Suprapubic skin (tissue), 4 donors: ENCODE results near the gene ARHGEF33.

Experiments used
- EP300 ChIP-seq: sonication (generic); formaldehyde crosslinking; IDR thresholded peaks from one replicate; pipeline ENCODE4 v1.6.1; 2017; ENCODE audit warnings: antibody characterized with exemption
- POLR2A ChIP-seq, 2 donors: fragments of 450-650 bp; IDR thresholded peaks; one replicate each; pipeline ENCODE4 v1.6.1; 2017; ENCODE audit warnings: antibody characterized with exemption in 2 of 2, mild to moderate bottlenecking in 2 of 2, moderate library complexity in 2 of 2
- POLR2AphosphoS5 ChIP-seq, 3 donors: sonication (generic); formaldehyde crosslinking; IDR thresholded peaks; one replicate each; pipeline ENCODE4 v1.6.1; 2017; ENCODE audit warnings: antibody characterized with exemption in 3 of 3
- TF ChIP-seq, protein P1 (sequence below), 2 donors: fragments of 200-600 bp in 1 of 2; fragments of 450-650 bp in 1 of 2; sonication (generic) in 1 of 2; IDR thresholded peaks; one replicate each; pipeline ENCODE4 v1.5.1; 2016 to 2019; ENCODE audit warnings: antibody characterized with exemption in 2 of 2, mild to moderate bottlenecking in 1 of 2, moderate library complexity in 1 of 2

DNA sequence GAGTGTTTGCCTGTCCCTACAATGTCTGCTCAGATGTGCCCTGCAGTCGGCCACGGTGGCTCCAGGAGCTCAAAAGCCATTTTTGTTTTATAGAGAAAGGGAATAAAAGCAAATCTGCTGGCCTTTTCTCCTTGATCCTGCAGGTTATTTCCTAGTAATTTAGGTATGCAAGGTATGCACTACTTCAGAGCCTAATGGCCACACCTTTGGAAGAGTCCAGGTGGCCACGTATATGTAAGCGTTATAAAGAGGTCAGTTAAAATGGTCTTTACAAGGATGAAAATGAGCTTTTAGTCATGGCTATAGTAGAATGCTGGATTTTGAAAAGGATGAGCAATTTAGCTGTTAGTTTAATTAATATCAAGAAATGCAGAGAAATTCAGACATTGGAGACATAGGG lies 81.7 kb downstream of the ARHGEF33 start:
- TF ChIP-seq EP300 (no peak), POLR2AphosphoS5 (IDR thresholded peaks at IDR 0.05) (no peak), POLR2A (IDR thresholded peaks at IDR 0.05) (no peak)
- TF ChIP-seq, protein P1, sequence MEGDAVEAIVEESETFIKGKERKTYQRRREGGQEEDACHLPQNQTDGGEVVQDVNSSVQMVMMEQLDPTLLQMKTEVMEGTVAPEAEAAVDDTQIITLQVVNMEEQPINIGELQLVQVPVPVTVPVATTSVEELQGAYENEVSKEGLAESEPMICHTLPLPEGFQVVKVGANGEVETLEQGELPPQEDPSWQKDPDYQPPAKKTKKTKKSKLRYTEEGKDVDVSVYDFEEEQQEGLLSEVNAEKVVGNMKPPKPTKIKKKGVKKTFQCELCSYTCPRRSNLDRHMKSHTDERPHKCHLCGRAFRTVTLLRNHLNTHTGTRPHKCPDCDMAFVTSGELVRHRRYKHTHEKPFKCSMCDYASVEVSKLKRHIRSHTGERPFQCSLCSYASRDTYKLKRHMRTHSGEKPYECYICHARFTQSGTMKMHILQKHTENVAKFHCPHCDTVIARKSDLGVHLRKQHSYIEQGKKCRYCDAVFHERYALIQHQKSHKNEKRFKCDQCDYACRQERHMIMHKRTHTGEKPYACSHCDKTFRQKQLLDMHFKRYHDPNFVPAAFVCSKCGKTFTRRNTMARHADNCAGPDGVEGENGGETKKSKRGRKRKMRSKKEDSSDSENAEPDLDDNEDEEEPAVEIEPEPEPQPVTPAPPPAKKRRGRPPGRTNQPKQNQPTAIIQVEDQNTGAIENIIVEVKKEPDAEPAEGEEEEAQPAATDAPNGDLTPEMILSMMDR (IDR thresholded peaks at IDR 0.05): no peak
